Stimulated activated CD4-positive, alpha-beta T cell treated with anti-CD3 and anti-CD28 coated beads, Interleukin-1b, Interleukin-23, amount 100 ng/mL, for 4 hours (primary cell): ENCODE data around the gene APOL5.

Source experiments
- DNase-seq, 2 donors: peaks; one replicate each; pipeline ENCODE4 v3.0.0-alpha.2; 2020; ENCODE audit warnings: low read depth in 2 of 2

APOL5 gene

DNA sequence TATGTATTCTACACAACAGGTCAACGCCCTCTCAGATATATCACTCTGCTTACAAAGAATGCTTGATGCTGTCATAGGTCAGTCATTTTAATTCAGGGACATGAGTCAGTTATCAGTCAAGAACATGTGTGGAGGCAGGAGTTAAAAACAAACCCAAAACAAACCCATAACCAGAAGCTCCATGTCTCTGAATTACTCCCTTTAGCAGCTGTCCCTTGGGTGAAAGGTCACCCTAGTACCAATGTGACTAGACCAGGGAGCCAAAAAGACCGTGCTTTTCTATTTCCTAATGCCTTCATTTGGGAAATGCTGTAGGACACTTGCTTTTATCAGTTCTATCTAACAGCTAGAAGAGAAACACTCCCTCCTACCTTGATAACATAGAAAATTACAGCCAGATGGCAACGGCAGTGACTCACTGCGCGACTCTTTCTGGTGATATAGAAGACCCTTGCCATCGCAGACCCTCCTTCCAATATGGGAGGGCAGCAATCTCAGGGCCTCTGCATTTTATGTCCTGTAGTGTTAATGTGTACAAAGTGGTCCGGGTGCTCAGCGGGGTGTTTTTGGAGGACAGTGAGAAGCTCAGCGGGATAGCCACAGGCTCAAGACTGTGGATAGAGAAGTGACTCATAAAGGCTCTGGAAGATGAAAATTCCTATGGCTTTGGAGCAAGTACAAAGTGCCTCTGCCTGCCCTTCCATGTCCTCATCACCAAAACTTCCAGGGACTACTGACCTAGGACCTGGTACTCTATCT is 24.8 kb downstream of the APOL5 start:
- DNase-seq = no peak

DNA sequence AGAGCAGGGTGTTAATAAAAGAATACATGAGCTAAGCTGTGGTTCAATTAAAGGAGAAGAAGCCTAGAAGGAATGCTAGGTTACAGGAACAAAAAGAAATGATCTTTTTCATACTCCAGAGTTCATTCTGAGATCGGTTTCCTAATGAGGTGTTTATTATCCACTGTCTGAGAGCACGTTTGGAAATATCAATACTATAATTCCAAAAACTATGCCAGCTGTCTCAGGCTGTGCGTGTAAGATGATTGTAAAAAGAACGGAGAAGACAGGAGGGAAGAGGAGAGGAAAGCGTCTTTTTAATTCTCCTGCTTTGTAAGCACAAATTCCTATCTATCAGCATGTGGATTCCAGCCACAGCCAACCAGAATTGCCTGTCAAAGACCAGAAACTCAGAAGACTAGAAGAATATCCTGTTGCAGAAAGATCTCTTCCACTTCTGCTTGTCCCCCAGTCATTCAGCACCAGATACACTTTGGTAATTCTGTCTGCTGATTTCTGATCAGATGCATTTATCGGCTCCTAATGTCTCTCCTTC is 25.7 kb downstream of the APOL5 start:
- no peak for DNase-seq

DNA sequence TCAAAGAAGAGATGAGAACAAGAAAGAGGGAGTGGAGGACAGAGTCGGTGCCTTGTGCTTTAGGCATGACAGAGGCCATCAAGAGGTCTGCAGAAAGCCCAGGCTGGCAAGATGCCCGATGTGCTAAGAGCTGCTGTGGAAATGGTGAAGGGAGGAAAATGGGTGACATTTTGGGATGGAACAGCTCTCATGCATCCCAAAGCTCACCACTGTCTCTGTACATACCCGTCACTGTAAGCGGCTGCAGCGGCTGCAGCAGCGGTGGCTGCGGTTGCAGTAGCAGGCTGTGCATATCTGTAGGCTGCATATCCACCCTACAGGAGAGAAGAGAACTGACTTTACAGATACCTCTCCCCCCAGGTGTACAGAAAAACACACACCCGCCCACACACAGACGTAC is 28.6 kb downstream of the APOL5 start:
- no peak for DNase-seq

DNA sequence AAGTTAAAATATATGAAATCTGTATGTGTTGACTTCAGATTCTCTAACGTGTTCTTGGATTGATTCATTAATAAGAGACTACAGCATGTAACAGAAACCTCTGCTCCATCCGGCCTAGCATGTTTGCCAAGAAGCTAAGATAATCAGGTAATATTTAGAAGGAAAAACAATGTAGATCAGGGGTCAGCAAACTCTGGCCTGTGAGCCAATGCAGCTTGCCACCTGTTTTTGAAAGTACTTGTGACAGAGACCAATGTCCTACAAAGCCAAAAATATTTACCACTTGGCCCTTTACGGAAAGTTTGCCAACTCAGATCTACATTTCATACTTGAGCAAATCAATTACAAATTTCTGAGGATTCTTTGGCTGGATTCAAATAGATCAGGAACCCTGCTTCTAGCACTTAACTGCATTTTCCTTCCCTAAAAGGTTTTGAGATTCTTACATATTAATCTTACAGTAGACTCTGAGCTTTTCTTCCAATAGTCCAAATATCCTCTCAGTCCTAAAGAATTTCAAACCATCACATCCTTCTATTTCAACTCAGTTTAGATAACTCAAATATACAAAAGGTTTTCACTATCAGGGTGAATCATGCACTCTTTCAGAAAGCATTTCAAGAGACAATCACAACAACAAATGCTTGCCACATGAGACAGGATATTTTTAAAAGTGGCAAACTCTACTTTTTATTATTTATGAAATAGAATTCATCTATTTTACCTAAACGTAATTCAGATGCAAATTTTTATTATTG is 29.5 kb downstream of the APOL5 start:
- DNase-seq = no peak

DNA sequence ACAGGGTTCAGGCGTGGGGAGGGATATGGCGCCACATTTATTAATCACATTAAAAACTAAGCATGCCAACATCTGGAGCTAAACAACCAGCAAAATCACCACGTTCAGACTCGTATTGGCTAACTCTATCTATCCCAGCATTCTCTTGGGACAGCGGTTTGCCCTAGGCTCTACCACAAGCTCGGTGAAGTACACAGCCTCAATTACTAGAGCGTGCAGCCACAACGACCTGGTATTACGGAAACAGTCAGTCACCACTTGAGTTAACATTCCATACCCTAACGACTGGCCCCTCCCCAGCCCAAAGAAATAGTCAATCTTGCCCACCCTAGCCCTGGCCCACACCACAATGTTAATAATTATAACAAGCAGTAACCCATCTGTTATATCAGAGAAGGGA is 32.1 kb downstream of the APOL5 start:
- DNase-seq = no peak

DNA sequence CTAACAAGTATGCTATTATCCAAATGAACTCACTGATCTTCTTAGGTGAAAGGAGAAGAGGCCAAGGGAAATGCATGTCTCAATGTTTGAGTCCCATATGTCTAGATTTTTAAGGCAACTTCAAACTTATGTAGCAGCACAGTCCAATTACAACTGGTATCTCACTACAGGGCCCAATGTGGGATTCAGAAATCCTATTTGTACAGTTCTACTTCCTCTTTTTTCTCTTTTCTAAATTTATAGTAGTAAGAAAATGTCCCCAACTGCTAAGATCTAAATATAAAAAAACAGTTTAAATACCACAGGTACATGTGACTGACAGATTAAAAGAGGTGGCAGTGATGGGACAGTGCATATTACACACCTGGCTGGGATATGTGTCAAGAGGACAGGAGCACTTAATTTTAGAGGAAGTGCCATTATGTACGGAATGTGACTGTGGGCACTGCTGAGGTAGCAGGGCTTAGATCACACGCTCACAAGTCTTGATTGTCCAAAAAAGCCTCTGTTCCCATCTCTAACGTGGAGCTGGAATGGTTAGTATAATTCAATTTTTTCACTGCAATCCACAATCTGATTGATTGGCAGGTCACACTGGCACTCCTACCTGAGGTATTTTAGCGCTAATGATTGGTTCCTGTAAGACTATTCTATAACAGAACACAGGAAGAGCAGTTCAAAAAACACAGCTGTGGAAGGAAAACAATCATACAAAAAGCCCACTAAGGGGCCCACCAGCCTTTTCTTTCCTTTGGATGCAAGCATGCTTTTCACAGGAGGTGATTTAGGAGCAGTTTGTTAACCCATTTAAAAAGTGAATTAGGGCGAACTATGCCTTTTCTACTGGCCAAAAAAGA is 34.6 kb downstream of the APOL5 start:
- no peak for DNase-seq

DNA sequence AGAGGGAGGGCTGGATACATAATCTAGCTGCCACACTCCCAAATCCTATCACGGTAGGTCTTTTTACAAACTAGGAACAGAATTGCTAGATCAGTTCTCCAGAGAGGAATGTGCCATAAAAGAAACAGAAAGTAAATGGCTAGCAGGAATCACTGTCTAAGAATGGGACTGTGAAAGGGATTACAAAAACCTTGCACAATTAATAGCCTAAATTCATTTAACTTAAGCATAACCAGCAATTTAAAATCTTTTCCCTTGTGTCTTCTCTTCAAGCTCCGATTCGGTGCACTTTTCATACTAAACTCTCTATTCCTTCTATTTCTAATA is 35.2 kb downstream of the APOL5 start:
- no peak for DNase-seq

DNA sequence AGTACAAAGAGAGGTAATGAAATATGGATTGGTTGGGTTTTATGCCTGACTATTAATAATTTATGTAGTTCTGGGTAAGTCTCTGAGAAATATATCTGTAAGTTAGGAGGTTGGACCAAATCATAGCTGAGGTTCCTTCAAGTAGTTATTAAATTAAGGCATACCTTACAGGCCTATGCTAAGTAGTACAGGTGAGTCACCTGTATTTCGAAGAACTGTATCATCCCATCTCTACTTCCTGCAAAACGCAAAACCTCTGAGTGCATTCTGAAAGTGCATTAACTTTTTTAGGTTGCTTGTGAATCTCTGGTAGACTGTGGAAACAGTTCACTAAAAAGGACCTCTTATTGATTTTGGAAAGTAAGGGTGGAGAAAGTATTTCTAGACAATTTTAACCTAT is 37.1 kb downstream of the APOL5 start:
- DNase-seq = no peak

DNA sequence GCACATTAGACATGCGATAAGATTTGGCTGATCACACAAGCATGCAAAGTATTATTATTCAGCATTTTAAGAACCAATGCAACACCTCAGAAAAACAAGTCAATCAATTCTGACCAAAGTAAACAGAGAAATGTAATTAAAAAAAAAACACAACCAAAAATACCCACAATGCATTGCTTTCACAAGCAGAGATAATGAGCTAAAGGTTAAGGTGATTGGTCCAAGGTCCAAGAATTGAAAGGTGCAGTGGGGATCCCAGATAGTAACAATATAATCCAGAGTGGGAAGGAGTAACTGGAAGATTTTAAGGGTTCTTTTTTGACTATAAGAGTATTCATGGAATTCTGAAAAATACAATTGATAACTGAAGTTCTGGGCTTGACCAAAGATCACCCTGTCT is 39.0 kb downstream of the APOL5 start:
- DNase-seq = no peak

DNA sequence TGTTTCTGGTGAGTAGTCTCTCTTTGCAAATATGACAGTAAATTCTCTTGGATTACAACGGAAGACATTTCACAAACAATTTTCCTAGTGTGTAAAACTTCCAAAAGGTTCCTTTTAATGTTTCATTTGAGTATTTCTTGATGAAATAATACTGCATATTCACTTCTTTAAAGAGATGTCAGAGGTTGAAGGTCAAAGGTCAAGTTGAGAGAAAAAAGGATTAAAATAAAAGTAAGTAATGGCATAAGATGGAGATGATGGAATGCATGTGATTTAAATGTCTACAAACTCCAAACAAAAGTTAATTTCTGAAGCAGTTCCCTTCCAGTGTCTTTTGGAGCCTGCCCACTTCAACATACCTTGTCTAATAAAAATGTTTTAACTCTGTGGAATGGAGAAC is 40.7 kb downstream of the APOL5 start:
- DNase-seq = no peak

DNA sequence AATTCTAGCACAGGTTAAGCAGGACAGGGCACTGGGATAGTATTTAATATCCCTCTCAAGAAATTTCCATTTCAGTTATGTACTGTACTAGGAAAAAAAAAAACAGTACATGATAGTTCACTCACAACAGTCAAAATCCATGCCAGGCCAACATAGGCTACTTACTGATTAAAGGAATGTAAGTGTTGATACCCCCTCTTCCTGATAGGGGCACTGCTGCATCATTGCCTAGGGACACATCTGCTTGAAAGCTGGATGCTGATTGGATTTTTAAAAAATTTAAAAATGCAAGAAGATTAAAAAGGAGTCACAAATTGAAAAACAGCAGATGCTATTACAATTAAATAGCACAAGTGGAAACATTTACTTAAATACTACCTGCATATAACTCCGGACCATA is 43.4 kb downstream of the APOL5 start:
- DNase-seq = no peak

DNA sequence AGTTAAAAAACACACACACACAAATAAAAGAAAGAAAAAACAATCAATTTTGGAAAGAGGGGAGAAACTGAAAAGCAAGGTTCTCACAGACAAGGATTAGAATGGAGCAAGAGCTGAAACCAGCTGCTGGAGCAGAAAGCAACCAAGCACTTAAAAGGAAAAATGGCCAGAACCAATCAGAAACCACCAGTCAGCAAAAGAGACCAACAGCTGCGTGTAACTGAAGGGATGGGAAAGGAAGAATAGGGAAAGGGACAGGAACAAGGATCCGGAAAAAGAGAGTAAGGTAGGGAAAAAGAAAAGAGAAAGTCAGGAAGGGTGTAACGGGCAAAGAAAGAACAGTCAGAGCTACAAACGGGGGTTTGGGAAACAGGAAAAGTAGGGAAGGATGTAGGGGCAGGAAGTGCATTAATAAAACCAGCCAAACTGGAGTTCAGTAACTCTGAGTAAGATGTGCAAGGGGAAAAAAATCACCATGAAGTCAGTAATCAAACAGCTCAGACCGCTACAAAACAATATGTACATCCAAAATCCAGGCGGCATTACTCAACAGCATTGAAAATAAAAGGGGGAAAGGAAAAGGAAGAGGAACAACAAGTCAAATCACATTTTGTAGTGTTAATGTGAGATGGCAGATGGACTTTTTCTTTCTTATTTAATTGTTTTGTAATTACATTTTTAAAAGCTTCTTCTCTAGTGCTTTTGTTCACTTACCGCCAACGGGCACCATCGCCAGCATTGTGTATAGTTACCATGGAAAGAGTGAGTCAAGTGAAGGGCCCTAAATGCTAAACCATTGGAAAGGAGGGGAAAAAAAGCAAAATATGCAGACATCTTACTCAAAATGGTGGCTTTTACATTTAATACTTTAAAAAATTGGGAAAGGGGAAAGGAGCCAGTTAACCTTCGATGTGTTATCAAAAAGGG is 49.2 kb downstream of the APOL5 start:
- DNase-seq = no peak

DNA sequence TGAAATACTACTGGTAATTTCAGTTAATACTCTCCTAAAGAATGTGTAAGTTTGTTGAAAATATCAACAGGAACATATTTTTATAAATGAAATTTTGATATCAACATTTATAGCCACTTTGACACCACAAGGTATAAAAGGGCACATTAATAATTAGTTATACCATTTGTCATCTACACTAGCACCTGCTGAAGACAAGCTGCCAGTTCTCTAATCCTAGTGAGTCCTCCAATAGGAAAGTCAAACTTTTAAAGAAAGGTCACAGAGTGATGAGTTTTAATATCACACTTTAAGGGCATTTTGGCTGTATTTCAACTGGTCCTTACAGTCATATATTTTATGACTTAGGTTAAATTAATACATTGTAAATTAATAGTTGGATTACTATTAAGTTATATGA is 52.3 kb downstream of the APOL5 start:
- DNase-seq = no peak

DNA sequence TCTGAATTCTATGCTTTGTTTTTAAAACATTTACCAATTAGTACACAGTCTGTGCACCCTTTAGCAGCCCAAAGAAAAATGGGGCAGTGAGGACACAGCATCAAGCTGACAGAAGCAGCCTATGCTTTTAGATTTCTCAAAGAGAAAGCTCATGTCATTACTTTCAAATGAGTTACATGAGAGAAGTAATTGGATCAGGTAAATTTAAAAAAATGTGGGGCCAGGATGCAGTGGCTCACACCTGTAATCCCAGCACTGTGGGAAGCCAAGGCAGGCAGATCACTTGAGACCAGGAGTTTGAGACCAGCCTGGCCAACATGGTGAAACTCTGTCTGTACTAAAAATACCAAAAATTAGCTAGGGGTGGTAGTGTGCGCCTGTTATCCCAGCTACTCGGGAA is 57.7 kb downstream of the APOL5 start:
- DNase-seq = no peak

DNA sequence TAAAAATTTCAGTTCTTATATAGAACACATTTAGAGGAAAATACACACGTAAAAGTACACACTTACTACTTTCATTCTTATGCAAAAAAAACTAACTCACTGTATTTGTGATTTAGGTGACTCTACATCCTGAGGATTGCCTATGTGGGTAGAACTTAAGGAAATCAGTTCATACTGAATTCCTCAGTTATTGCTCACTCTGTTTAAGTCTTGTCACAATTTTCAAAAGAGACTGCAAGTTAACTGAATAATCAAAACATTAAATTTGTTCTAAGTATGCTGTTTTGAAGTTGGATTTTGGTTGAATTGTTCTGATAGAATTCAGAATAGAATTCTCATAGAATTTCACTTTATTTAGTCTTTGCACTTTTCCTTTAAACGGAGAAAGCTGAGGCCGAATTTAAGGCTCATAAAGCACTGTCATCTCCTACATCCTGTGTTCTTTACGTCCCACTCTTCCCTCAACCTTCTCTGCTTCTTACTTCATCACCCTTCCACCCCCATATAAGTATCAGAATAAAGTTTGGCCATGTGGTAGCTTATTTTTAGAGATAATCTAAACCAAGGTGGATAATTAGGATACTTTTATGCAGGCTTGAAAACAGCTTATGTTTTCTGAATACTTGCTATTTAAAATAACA is 59.8 kb downstream of the APOL5 start:
- no peak for DNase-seq
